ENCODE results near the gene BIRC3.
A peak's percentile ranks its signal among the peaks of the same experiment; 100 is the strongest.

The BIRC3 gene

DNA sequence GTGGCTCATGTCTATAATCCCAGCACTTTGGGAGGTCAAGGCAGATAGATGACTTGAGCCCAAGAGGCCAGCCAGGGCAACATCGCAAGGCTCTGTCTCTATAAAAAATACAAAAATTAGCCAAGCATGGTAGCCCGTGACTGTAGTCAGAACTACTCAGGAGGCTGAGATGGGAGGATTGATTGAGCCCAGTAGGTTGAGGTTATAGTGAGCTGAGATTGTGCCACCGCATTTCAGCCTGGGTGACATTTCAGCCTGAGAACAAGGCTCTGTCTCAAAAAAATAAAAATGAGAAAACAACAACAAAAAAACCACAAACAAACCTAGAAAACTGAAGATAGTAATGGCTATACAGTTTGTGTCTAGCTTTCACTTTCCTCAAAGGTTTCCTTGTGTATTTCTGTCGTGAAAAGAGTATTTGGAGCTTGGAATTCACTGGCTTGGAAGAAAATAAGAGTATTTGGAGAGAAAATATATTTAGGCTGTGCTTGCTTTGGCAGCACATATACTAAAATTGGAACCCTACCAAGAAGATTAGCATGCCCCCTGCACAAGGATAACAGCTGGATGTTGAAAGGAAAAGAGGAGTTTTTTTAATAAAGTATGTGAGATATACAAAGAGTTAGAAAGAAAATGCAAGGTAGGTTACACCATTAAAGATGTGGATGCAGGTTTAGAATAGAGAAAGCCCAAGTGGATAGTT is 3.9 kb upstream of the BIRC3 start:
- Histone ChIP-seq H3K9me3 (replicated peaks; ENCODE audit: low read length) (no peaks in the 10 kb centered on the region), H3K4me2 (ENCODE audit: low read length) (peak overlapping the region; percentile 87), H3K36me3 (ENCODE audit: insufficient read depth, low read length) (no peaks in the 10 kb centered on the region), H3K4me1 (ENCODE audit: control insufficient read depth, insufficient read depth, low read length) (peaks cover 27% of the 10 kb centered on the region), H3K27me3 (ENCODE audit: control insufficient read depth, insufficient read depth, low read length) (no peaks in the 10 kb centered on the region), H3K4me3 (ENCODE audit: low read length) (peak overlapping the region; percentile 61), H3K9ac (ENCODE audit: low read depth, low read length) (peak overlapping the region; percentile 79)

DNA sequence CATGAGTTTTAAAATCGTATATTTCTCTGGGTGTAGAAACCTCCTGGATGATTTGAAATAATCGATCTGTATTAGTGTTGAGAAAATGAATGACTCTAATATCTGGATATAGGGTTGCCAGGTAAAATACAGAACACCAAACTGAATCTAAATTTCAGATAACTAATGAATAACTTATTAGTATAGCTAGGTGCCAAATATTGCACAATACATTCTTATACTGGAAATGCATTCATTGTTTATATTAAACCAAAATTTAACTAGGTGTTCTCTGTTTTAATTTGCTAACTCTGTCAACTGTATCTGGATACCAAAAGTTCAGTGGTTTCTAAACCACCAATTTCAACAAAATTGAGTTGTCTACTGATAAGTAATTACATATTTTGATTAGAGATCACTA is 2.5 kb upstream of the BIRC3 start:
- Histone ChIP-seq H3K4me2 (ENCODE audit: low read length) (no peak overlapping the region), H3K4me3 (ENCODE audit: low read length) (no peak overlapping the region), H3K4me1 (ENCODE audit: control insufficient read depth, insufficient read depth, low read length) (peaks cover 31% of the 10 kb centered on the region), H3K36me3 (ENCODE audit: insufficient read depth, low read length) (no peaks in the 10 kb centered on the region), H3K27me3 (ENCODE audit: control insufficient read depth, insufficient read depth, low read length) (no peaks in the 10 kb centered on the region), H3K9ac (ENCODE audit: low read depth, low read length) (no peak overlapping the region), H3K9me3 (replicated peaks; ENCODE audit: low read length) (no peaks in the 10 kb centered on the region)

DNA sequence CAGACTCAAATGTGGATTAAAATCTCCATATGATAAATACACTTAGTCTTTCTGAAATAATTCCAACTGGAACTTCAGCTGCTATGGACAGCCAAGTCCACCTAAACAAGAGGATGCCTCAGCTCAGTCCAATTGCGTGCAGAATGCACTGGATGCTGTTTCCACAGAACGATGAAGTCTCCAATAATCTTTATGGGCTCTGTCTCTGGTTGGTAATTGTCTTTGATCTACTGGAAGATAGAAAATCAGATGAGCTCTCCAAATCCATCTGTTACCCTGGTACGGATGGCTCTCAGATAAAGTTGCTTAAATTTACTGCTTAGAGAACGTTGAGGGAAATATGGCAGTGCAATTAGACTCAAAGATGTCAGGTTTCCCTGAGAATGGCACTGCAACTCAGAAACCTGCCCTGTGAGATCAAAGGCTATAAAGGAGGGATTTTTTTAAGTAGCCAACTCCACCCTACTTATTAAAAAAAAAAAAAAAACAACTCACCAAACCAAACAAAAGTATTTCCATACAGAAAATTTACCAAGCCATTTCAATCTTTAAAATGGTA is 859 bp upstream of the BIRC3 start:
- H3K9me3 ChIP-seq (replicated peaks; ENCODE audit: low read length) = no peaks in the 10 kb centered on the region
- H3K27me3 ChIP-seq (ENCODE audit: control insufficient read depth, insufficient read depth, low read length) = no peaks in the 10 kb centered on the region
- peak overlapping the region; percentile 70 for H3K9ac ChIP-seq (ENCODE audit: low read depth, low read length)
- H3K4me2 ChIP-seq (ENCODE audit: low read length) = peak overlapping the region; percentile 85
- H3K4me1 ChIP-seq (ENCODE audit: control insufficient read depth, insufficient read depth, low read length) = peaks cover 36% of the 10 kb centered on the region
- H3K36me3 ChIP-seq (ENCODE audit: insufficient read depth, low read length) = no peaks in the 10 kb centered on the region
- H3K4me3 ChIP-seq (ENCODE audit: low read length) = no peak overlapping the region

DNA sequence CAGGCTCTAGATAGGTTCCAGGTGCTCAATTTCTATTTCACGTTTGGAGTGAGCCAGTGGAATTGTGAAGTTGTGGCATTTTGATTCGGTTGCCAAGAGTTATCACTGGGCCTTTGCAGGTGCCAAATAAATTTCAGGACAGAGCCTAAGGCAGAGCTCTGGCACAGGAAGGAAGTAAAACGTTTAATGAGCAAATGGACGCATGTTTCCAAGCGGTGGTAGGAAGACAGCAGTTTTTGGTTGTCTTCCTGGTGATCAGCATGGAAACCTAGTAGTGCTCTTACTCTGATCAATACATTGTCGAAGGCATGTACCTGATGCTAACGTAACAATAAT is 452 bp downstream of the BIRC3 start:
- H3K9ac ChIP-seq (ENCODE audit: low read depth, low read length) = peak overlapping the region; percentile 39
- H3K4me1 ChIP-seq (ENCODE audit: control insufficient read depth, insufficient read depth, low read length) = peaks cover 43% of the 10 kb centered on the region
- H3K36me3 ChIP-seq (ENCODE audit: insufficient read depth, low read length) = no peaks in the 10 kb centered on the region
- H3K27me3 ChIP-seq (ENCODE audit: control insufficient read depth, insufficient read depth, low read length) = no peaks in the 10 kb centered on the region
- H3K4me2 ChIP-seq (ENCODE audit: low read length) = peak overlapping the region; percentile 85
- no peaks in the 10 kb centered on the region for H3K9me3 ChIP-seq (replicated peaks; ENCODE audit: low read length)
- peak overlapping the region; percentile 73 for H3K4me3 ChIP-seq (ENCODE audit: low read length)

DNA sequence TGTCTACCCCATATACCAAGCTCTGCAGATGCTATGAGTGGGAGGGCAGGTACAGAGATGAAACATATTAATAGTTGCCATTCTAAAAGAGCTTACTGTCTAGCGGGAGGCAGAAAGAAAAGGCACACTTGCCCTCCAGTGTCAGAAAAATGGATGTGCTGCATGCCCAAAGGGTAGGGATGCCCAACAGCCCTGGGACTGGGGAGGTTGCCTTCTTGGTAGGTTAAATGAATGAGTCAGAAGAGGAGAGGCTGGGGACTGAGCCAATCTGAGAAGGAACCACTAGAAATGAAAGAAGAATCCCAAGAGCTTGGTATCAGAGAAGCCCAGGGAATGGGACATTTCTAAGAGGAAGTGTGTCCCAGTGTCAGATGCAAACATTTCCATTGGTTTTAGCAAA is 1.2 kb downstream of the BIRC3 start:
- no peak overlapping the region for H3K4me3 ChIP-seq (ENCODE audit: low read length)
- no peaks in the 10 kb centered on the region for H3K9me3 ChIP-seq (replicated peaks; ENCODE audit: low read length)
- no peaks in the 10 kb centered on the region for H3K36me3 ChIP-seq (ENCODE audit: insufficient read depth, low read length)
- no peaks in the 10 kb centered on the region for H3K27me3 ChIP-seq (ENCODE audit: control insufficient read depth, insufficient read depth, low read length)
- peaks cover 45% of the 10 kb centered on the region for H3K4me1 ChIP-seq (ENCODE audit: control insufficient read depth, insufficient read depth, low read length)
- H3K9ac ChIP-seq (ENCODE audit: low read depth, low read length) = no peak overlapping the region
- peak overlapping the region; percentile 85 for H3K4me2 ChIP-seq (ENCODE audit: low read length)

DNA sequence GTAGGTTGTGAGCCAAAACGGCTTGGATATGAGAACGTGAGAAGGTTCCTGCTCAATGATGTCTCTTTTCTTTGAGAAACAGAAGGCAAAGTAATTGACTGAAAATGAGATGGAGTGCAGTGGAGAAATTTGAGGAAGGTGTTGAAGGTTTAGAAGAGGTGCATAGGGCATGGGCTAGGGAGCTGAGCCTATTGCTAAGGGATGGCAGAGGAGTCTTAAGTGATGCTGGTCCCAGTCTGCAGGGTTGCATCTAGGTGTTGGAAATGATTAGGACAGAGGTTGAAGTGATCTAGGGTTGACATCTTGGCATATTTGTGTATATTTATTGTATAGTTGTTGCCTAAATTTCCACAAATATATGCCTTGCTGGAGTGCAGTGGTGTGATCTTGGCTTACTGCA is 2.3 kb downstream of the BIRC3 start:
- Histone ChIP-seq H3K4me3 (ENCODE audit: low read length) (no peak overlapping the region), H3K27me3 (ENCODE audit: control insufficient read depth, insufficient read depth, low read length) (no peaks in the 10 kb centered on the region), H3K4me1 (ENCODE audit: control insufficient read depth, insufficient read depth, low read length) (peaks cover 46% of the 10 kb centered on the region), H3K9me3 (replicated peaks; ENCODE audit: low read length) (no peaks in the 10 kb centered on the region), H3K9ac (ENCODE audit: low read depth, low read length) (no peak overlapping the region), H3K36me3 (ENCODE audit: insufficient read depth, low read length) (no peaks in the 10 kb centered on the region), H3K4me2 (ENCODE audit: low read length) (no peak overlapping the region)

DNA sequence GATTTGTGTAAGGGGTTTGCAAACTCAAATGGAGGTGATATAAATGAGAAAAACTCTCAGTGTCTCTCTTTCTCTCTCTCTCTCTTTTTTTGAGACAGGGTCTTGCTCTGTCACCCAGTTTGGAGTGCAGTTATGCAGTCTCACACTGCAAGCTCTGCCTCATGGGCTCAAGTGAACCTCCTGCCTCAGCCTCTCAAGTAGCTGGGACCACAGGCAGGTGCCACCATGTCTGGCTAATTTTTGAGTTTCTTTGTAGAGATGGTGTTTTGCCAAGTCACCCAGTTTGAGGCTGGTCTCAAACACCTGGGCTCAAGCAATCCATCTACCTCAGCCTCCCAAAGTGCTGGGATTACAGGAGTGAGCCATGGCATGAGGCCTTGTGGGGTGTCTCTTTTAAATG is 2.9 kb downstream of the BIRC3 start:
- peaks cover 51% of the 10 kb centered on the region for H3K4me1 ChIP-seq (ENCODE audit: control insufficient read depth, insufficient read depth, low read length)
- H3K27me3 ChIP-seq (ENCODE audit: control insufficient read depth, insufficient read depth, low read length) = no peaks in the 10 kb centered on the region
- no peak overlapping the region for H3K4me2 ChIP-seq (ENCODE audit: low read length)
- H3K9ac ChIP-seq (ENCODE audit: low read depth, low read length) = no peak overlapping the region
- no peak overlapping the region for H3K4me3 ChIP-seq (ENCODE audit: low read length)
- H3K9me3 ChIP-seq (replicated peaks; ENCODE audit: low read length) = no peaks in the 10 kb centered on the region
- H3K36me3 ChIP-seq (ENCODE audit: insufficient read depth, low read length) = no peaks in the 10 kb centered on the region

DNA sequence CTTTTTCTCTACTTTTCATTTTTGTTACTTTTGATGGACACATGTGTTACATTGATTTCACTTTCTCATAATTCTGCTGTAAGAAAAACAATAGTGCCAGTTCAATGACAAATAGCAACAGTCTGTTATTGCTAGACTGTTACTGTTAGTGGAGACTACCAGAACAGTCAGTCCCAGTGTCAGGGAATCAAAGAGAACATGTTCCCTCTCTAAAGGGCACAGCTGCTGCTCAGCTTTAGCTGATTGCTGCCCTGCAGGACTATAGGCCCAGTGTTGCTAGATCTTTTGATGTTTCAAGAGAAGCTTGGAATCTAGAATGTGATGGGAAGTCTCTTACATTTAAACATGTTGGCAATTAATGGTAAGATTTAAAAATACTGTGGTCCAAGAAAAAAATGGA is 3.4 kb downstream of the BIRC3 start:
- H3K4me3 ChIP-seq (ENCODE audit: low read length) = no peak overlapping the region
- no peaks in the 10 kb centered on the region for H3K27me3 ChIP-seq (ENCODE audit: control insufficient read depth, insufficient read depth, low read length)
- H3K9me3 ChIP-seq (replicated peaks; ENCODE audit: low read length) = no peaks in the 10 kb centered on the region
- H3K36me3 ChIP-seq (ENCODE audit: insufficient read depth, low read length) = no peaks in the 10 kb centered on the region
- H3K4me1 ChIP-seq (ENCODE audit: control insufficient read depth, insufficient read depth, low read length) = peaks cover 51% of the 10 kb centered on the region
- peak overlapping the region; percentile 23 for H3K9ac ChIP-seq (ENCODE audit: low read depth, low read length)
- H3K4me2 ChIP-seq (ENCODE audit: low read length) = peak overlapping the region; percentile 16

DNA sequence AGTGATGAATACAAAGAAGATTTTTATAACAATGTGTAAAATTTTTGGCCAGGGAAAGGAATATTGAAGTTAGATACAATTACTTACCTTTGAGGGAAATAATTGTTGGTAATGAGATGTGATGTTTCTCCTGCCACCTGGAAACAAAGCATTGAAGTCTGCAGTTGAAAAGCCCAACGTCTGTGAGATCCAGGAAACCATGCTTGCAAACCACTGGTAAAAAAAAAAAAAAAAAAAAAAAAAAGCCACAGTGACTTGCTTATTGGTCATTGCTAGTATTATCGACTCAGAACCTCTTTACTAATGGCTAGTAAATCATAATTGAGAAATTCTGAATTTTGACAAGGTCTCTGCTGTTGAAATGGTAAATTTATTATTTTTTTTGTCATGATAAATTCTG is 5.3 kb downstream of the BIRC3 start:
- Histone ChIP-seq H3K9ac (ENCODE audit: low read depth, low read length) (peak overlapping the region; percentile 35), H3K4me2 (ENCODE audit: low read length) (peak overlapping the region; percentile 38), H3K36me3 (ENCODE audit: insufficient read depth, low read length) (no peaks in the 10 kb centered on the region), H3K4me1 (ENCODE audit: control insufficient read depth, insufficient read depth, low read length) (peaks cover 43% of the 10 kb centered on the region), H3K9me3 (replicated peaks; ENCODE audit: low read length) (no peaks in the 10 kb centered on the region), H3K27me3 (ENCODE audit: control insufficient read depth, insufficient read depth, low read length) (no peaks in the 10 kb centered on the region), H3K4me3 (ENCODE audit: low read length) (no peak overlapping the region)

DNA sequence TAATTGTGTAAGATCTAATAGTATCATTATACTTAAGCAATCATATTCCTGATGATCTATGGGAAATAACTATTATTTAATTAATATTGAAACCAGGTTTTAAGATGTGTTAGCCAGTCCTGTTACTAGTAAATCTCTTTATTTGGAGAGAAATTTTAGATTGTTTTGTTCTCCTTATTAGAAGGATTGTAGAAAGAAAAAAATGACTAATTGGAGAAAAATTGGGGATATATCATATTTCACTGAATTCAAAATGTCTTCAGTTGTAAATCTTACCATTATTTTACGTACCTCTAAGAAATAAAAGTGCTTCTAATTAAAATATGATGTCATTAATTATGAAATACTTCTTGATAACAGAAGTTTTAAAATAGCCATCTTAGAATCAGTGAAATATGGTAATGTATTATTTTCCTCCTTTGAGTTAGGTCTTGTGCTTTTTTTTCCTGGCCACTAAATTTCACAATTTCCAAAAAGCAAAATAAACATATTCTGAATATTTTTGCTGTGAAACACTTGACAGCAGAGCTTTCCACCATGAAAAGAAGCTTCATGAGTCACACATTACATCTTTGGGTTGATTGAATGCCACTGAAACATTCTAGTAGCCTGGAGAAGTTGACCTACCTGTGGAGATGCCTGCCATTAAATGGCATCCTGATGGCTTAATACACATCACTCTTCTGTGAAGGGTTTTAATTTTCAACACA is 6.4 kb downstream of the BIRC3 start:
- H3K36me3 ChIP-seq (ENCODE audit: insufficient read depth, low read length) = no peaks in the 10 kb centered on the region
- H3K4me1 ChIP-seq (ENCODE audit: control insufficient read depth, insufficient read depth, low read length) = peaks cover 32% of the 10 kb centered on the region
- H3K27me3 ChIP-seq (ENCODE audit: control insufficient read depth, insufficient read depth, low read length) = no peaks in the 10 kb centered on the region
- H3K9me3 ChIP-seq (replicated peaks; ENCODE audit: low read length) = no peaks in the 10 kb centered on the region
- H3K9ac ChIP-seq (ENCODE audit: low read depth, low read length) = peak overlapping the region; percentile 35
- H3K4me2 ChIP-seq (ENCODE audit: low read length) = peak overlapping the region; percentile 38
- H3K4me3 ChIP-seq (ENCODE audit: low read length) = no peak overlapping the region

DNA sequence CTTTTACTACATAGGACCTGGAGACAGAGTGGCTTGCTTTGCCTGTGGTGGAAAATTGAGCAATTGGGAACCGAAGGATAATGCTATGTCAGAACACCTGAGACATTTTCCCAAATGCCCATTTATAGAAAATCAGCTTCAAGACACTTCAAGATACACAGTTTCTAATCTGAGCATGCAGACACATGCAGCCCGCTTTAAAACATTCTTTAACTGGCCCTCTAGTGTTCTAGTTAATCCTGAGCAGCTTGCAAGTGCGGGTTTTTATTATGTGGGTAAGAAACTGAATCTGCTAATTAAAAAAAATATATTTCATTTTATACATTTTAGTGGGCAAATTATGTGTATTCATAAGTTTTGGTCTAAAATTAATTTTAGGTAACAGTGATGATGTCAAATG is 7.8 kb downstream of the BIRC3 start:
- Histone ChIP-seq H3K4me2 (ENCODE audit: low read length) (peak overlapping the region; percentile 15), H3K9me3 (replicated peaks; ENCODE audit: low read length) (no peaks in the 10 kb centered on the region), H3K27me3 (ENCODE audit: control insufficient read depth, insufficient read depth, low read length) (no peaks in the 10 kb centered on the region), H3K9ac (ENCODE audit: low read depth, low read length) (no peak overlapping the region), H3K4me1 (ENCODE audit: control insufficient read depth, insufficient read depth, low read length) (peaks cover 34% of the 10 kb centered on the region), H3K4me3 (ENCODE audit: low read length) (no peak overlapping the region), H3K36me3 (ENCODE audit: insufficient read depth, low read length) (no peaks in the 10 kb centered on the region)

DNA sequence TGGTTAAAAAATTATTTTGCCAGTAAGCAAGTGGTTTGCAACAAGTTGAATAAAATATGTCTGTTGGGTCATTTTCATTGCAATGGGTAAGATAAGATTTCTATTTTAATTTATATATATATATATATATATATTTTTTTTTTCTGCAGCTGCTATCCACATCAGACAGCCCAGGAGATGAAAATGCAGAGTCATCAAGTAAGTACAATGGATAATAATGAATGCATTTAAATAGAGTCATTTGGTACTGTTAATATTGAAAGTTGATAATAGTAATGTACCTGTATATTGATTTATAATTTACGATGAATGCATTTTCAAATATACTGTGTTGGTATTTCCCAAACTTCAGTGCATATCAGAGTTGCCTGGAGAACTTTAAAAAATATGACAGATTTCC is 11.5 kb downstream of the BIRC3 start:
- Histone ChIP-seq H3K36me3 (ENCODE audit: insufficient read depth, low read length) (no peaks in the 10 kb centered on the region), H3K4me1 (ENCODE audit: control insufficient read depth, insufficient read depth, low read length) (peaks cover 25% of the 10 kb centered on the region), H3K4me2 (ENCODE audit: low read length) (no peak overlapping the region), H3K27me3 (ENCODE audit: control insufficient read depth, insufficient read depth, low read length) (no peaks in the 10 kb centered on the region), H3K4me3 (ENCODE audit: low read length) (no peak overlapping the region), H3K9ac (ENCODE audit: low read depth, low read length) (no peak overlapping the region), H3K9me3 (replicated peaks; ENCODE audit: low read length) (no peaks in the 10 kb centered on the region)
